Measurements from ENCODE around the gene GRN. TPM values are rescaled to one million over a fixed set of nuclear protein-coding genes. Genes with fewer than 3 reads are reported as not detected.

The GRN gene
- total RNA-seq, 4 donors from 2014 or later: 159 to 223 (median 188) TPM

- DNase-seq (ENCODE audit: low spot score in 2 of 2): no peak
Observed at GRCh38 chr17:44376779-44377178, 31.7 kb downstream of the GRN start.

GRCh38 chr17:44378171-44378705 lies 33.1 kb downstream of the GRN start:
- Histone ChIP-seq H3K27me3 (no peaks in the 10 kb centered on the region), H3K4me3 (no peak overlapping the region), H3K4me1 (peaks cover 0 to 22% (median 0%) of the 10 kb centered on the region in 4 donors), H3K36me3 (no peaks in the 10 kb centered on the region), H3K27ac (no peak overlapping the region), H3K9me3 (no peaks in the 10 kb centered on the region)
- DNase-seq (ENCODE audit: low spot score in 2 of 2): no peak
- TF ChIP-seq POLR2A (IDR thresholded peaks at IDR 0.05): no peak
- no peak for TF ChIP-seq EP300 (IDR thresholded peaks at IDR 0.05)
- no peak for TF ChIP-seq CTCF (IDR thresholded peaks at IDR 0.05)
- WGBS, 2 donors: 77 to 79% methylated on average over 14 of the region's 14 CpGs

More at GRCh38 chr17:44376779-44377178, 31.7 kb downstream of the GRN start:
- TF ChIP-seq CTCF (IDR thresholded peaks at IDR 0.05): no peak
- no peak for TF ChIP-seq POLR2A (IDR thresholded peaks at IDR 0.05)
- no peak for TF ChIP-seq EP300 (IDR thresholded peaks at IDR 0.05)
- H3K36me3 ChIP-seq: no peaks in the 10 kb centered on the region
- peaks cover 0 to 11% of the 10 kb centered on the region in 2 donors for H3K27me3 ChIP-seq
- H3K4me3 ChIP-seq: no peak overlapping the region
- 79 to 90% methylated on average over 11 to 12 of the region's 12 CpGs for WGBS, 2 donors
- H3K9me3 ChIP-seq: no peaks in the 10 kb centered on the region
- peaks cover 0 to 22% (median 0%) of the 10 kb centered on the region in 4 donors for H3K4me1 ChIP-seq
- no peak overlapping the region for H3K27ac ChIP-seq

GRCh38 chr17:44379887-44380286 lies 34.8 kb downstream of the GRN start:
- Histone ChIP-seq H3K36me3 (no peaks in the 10 kb centered on the region), H3K9me3 (no peaks in the 10 kb centered on the region), H3K27me3 (peaks cover 0 to 5% of the 10 kb centered on the region in 2 donors), H3K27ac (no peak overlapping the region), H3K4me3 (no peak overlapping the region), H3K4me1 (peaks cover 0 to 27% (median 3%) of the 10 kb centered on the region in 4 donors)
- DNase-seq (ENCODE audit: low spot score in 2 of 2): no peak
- WGBS, 2 donors: 80 to 93% methylated on average over 2 to 10 of the region's 10 CpGs
- TF ChIP-seq CTCF (IDR thresholded peaks at IDR 0.05): no peak
- TF ChIP-seq POLR2A (IDR thresholded peaks at IDR 0.05): no peak
- TF ChIP-seq EP300 (IDR thresholded peaks at IDR 0.05): no peak

- whole genome bisulfite sequencing, 2 donors: 63 to 68% methylated on average over 8 to 9 of the region's 9 CpGs
- H3K4me3 ChIP-seq: no peak overlapping the region
- TF ChIP-seq CTCF (IDR thresholded peaks at IDR 0.05) (no peak), EP300 (IDR thresholded peaks at IDR 0.05) (no peak), POLR2A (IDR thresholded peaks at IDR 0.05) (no peak)
- H3K9me3 ChIP-seq: no peaks in the 10 kb centered on the region
- peaks cover 0 to 11% of the 10 kb centered on the region in 2 donors for H3K27me3 ChIP-seq
- no peaks in the 10 kb centered on the region for H3K36me3 ChIP-seq
- peaks cover 0 to 27% (median 10%) of the 10 kb centered on the region in 4 donors for H3K4me1 ChIP-seq
- no peak for DNase-seq (ENCODE audit: low spot score in 2 of 2)
- H3K27ac ChIP-seq: no peak overlapping the region
Observed at GRCh38 chr17:44380767-44381166, 35.7 kb downstream of the GRN start.

GRCh38 chr17:44381810-44382305 lies 36.8 kb downstream of the GRN start:
- no peak for DNase-seq (ENCODE audit: low spot score in 2 of 2)
- peaks cover 0 to 16% of the 10 kb centered on the region in 2 donors for H3K27me3 ChIP-seq
- TF ChIP-seq EP300 (IDR thresholded peaks at IDR 0.05): no peak
- no peak for TF ChIP-seq POLR2A (IDR thresholded peaks at IDR 0.05)
- no peak for TF ChIP-seq CTCF (IDR thresholded peaks at IDR 0.05)
- no peak overlapping the region for H3K4me3 ChIP-seq
- no peak overlapping the region for H3K27ac ChIP-seq
- H3K36me3 ChIP-seq: no peaks in the 10 kb centered on the region
- 79 to 83% methylated on average over 4 of the region's 4 CpGs for WGBS, 2 donors
- H3K4me1 ChIP-seq: peaks cover 0 to 19% (median 14%) of the 10 kb centered on the region in 4 donors
- H3K9me3 ChIP-seq: no peaks in the 10 kb centered on the region
